Esophagus muscularis mucosa (tissue), 2 donors: ENCODE data around the gene TENT5A.

Experiments
- EP300 ChIP-seq: sonication (generic); formaldehyde crosslinking; IDR thresholded peaks from one replicate; pipeline ENCODE4 v1.6.1; 2017; ENCODE audit warnings: antibody characterized with exemption
- POLR2A ChIP-seq: fragments of 450-650 bp; IDR thresholded peaks from one replicate; pipeline ENCODE4 v1.6.1; 2017; ENCODE audit warnings: antibody characterized with exemption, moderate library complexity, mild to moderate bottlenecking, low read depth

GRCh38 chr6:81744131-81744530 lies 8.3 kb downstream of the TENT5A start:
- TF ChIP-seq POLR2A = no peak
- no peak for TF ChIP-seq EP300
